ENCODE measurements around the gene DNAH6.

DNAH6 gene

GRCh38 chr2:84788027-84788426 is 271.7 kb downstream of the DNAH6 start:
- DNase-seq (ENCODE audit: low read depth), result no peak
- no peak for TF ChIP-seq CTCF (conservative IDR thresholded peaks at IDR 0.05; ENCODE audit: low read depth, low read length)
- H3K4me3 ChIP-seq (ENCODE audit: low read length), result no peak overlapping the region

- no peak overlapping the region for H3K4me3 ChIP-seq (ENCODE audit: low read length)
- DNase-seq (ENCODE audit: low read depth), result no peak
- TF ChIP-seq CTCF (conservative IDR thresholded peaks at IDR 0.05; ENCODE audit: low read depth, low read length), result no peak
Observed at GRCh38 chr2:84788498-84788897, 272.2 kb downstream of the DNAH6 start.

GRCh38 chr2:84792856-84793522 is 276.7 kb downstream of the DNAH6 start:
- DNase-seq (ENCODE audit: low read depth), result no peak
- no peak for TF ChIP-seq CTCF (conservative IDR thresholded peaks at IDR 0.05; ENCODE audit: low read depth, low read length)
- no peak overlapping the region for H3K4me3 ChIP-seq (ENCODE audit: low read length)

GRCh38 chr2:84793641-84794040 is 277.3 kb downstream of the DNAH6 start:
- H3K4me3 ChIP-seq (ENCODE audit: low read length), result no peak overlapping the region
- TF ChIP-seq CTCF (conservative IDR thresholded peaks at IDR 0.05; ENCODE audit: low read depth, low read length), result no peak
- no peak for DNase-seq (ENCODE audit: low read depth)

GRCh38 chr2:84796798-84797197 is 280.5 kb downstream of the DNAH6 start:
- no peak for DNase-seq (ENCODE audit: low read depth)
- TF ChIP-seq CTCF (conservative IDR thresholded peaks at IDR 0.05; ENCODE audit: low read depth, low read length), result no peak
- no peak overlapping the region for H3K4me3 ChIP-seq (ENCODE audit: low read length)

- no peak for DNase-seq (ENCODE audit: low read depth)
- H3K4me3 ChIP-seq (ENCODE audit: low read length), result no peak overlapping the region
- TF ChIP-seq CTCF (conservative IDR thresholded peaks at IDR 0.05; ENCODE audit: low read depth, low read length), result no peak
Observed at GRCh38 chr2:84797271-84797670, 281.0 kb downstream of the DNAH6 start.

GRCh38 chr2:84799772-84800171 is 283.5 kb downstream of the DNAH6 start:
- no peak overlapping the region for H3K4me3 ChIP-seq (ENCODE audit: low read length)
- no peak for DNase-seq (ENCODE audit: low read depth)
- no peak for TF ChIP-seq CTCF (conservative IDR thresholded peaks at IDR 0.05; ENCODE audit: low read depth, low read length)

Data from retinal pigment epithelial cell (primary cell).